DMS114 treated with DMSO at 0.1 percent for 48 hours (cell line): ENCODE measurements around the gene YIF1A.

Source experiments
- DNase-seq: peaks from one replicate; lab custom pipeline; 2025; ENCODE audit not compliant: unreplicated experiment; lab: John Stamatoyannopoulos, UW

The YIF1A gene

DNA sequence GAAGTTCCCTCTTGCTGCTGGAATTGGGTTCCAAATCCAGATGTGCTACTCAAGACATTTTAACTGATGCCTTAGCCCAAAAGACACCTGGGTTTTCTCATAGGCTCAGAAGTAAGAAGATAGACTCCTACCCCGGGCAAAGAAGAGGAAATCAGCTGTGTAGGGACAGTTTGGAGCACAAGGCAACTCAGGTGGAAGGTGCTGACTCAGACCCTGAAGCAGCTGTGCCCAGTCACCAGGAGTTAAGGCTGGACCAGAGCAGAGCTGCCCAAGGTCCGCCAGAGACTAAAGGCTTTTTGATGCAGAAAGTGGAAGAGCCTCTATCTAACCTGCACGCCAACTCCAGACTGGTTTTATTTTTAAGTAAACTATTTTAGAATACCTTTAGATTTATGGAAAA is 41.1 kb downstream of the YIF1A start:
- no peak for DNase-seq

DNA sequence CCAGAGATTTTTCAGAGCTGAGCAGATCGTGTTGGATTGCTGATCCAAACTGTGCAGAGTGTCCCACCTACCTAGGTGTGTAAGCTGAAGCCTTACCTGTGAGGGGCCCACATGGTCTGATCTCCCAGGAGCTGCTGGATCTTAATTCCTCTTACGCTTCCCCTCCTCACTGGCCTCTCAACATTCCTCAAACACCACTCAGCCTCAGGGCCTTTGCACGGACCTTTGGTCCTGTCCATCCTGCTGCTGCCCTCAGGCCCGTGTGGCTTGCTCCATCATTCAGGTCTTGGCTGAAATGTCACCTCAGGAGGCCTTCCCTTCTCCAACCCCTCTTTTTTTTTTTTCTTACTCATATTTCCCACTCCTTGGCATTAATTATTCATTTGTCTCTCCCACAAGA is 41.6 kb downstream of the YIF1A start:
- no peak for DNase-seq

DNA sequence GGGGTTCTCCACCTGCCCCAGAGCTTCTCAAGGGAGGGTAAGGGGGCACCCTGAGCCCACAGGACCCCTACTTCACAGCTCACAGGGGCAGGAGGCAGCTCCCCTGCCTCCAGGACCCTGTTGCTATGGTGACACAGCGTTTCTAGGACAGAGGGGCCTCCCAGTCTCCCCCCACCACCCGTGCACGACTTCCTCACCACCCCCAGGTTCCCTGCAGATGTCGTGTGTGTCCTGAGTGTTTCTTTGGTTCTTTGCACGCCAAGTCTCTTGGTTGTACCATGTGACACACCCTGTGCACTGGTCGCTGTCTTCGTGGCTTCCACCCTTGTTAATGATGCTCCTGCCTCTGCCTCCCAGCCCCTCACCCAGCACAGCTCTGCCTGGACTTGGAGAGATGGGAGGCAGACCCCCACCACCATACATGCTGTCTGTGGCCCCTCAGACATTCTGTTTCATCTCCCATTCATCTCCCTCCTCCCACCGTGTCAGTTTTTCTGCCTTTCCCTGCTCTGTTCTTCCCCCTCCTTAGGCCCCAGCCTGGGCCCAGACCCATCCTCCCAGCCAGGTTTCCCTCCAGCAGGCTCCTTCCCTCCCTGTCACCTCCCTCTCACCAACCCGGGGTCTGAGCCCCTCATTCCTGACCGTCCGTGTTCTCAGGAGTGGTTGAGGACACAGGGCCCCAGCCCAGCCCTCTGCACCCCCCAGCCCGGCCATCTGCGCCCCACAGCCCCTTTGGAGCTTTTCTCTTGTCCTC is 45.0 kb downstream of the YIF1A start:
- DNase-seq: no peak

DNA sequence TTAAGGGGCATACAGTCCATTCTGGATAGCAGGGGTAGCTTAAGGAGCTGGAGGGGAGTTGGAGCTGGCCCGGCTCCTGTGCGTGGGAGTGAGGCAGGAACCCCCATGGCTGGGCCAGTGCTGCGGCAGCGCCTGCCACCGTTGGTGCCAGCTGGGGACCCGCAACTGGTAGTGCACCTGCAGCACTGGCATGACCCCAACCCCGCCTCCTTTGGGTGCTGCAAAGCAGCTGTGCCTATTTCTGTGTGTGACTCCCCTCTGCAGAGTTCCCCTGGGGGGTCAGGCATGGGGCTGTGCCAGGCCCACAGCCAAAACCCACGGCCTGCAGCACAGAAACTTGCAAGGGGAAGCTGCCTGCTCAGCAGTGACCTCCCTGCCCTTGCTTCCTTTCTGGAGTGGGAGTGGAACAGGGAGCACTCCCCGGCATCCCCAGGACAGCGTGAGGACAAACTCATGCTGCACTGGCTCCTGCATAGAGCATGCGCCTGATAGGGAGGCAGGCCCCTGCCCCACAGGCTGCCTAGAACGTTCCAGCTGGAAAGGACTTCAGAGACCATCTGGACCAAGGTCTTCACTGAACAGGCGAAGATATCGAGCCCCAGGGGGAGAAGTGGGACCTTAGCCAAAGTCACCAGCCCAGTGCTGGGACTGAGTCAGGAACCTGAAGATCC is 46.7 kb downstream of the YIF1A start:
- no peak for DNase-seq

DNA sequence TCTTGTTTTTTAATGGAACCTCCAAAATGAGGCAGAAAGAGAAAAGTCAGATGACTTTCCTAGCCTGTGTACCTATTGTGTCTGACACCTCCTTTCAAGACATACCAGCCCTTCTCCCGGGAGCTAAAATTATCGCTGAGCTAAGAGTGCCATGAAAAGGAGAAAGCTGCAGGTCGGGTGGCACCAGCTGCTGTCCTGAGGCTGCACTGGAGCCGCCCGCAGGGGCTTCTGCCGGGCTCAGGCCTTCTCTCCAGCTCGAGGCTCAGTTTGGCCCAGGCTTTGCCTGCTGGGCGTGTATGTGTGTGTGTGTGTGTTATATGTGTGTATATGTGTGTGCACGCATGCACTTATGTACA is 48.2 kb downstream of the YIF1A start:
- no peak for DNase-seq

DNA sequence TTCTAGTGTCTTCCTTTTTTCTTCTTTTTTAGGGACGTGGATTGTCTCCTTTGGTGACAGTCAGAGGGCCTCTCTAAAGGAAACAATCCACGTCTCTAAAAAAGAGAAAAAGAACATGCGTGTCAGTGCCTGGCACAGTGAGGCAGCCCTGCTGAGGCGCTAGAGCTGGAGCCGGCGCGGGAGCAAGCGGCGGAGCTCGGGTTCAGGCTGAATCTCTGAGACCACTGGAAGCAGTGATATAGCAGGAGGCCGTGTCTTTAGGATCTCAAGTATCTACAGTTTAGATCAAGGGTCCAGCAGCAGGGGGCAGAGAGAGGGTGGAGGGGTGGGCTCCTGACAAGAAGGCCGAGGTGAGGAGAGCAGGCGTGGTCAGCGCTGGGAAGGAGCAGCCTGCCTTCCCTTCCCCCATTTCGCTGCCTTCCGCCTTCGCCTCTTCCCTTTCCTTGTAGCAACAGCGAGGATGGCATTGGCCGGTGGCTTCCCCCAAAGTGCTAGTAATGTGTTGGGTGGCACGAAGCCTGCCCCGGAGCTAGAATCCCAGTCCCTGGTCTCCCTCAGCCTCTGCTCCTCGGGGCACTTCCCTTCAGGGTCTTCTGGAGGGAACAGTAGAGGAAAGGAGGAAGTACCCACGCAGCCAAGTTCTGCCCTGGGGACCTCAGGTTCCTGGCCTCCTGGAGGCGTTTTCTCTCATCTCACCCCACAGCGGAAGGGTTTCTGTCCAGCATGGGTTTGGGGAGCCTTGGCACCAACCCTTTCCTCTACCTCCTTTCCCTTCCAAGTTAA is 48.8 kb downstream of the YIF1A start:
- no peak for DNase-seq

DNA sequence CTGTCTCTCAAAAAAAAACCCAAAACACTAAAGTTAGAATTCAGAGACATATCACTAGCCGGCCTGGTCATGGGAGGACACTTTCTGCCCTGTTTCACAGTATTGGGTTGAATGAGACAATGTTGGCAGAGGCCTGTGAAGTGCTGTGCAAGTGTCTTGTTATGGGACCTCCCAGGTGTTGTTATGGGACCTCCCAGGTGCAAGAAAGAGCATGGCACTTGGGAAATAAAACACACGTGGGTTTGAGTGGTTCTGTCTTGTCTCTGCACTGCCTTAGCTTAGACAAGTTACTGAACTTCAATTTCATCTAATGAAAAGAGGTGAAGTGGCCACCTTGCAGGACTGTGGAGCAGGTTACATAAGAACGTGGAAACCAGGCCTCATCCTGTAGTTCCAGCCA is 49.4 kb downstream of the YIF1A start:
- no peak for DNase-seq

DNA sequence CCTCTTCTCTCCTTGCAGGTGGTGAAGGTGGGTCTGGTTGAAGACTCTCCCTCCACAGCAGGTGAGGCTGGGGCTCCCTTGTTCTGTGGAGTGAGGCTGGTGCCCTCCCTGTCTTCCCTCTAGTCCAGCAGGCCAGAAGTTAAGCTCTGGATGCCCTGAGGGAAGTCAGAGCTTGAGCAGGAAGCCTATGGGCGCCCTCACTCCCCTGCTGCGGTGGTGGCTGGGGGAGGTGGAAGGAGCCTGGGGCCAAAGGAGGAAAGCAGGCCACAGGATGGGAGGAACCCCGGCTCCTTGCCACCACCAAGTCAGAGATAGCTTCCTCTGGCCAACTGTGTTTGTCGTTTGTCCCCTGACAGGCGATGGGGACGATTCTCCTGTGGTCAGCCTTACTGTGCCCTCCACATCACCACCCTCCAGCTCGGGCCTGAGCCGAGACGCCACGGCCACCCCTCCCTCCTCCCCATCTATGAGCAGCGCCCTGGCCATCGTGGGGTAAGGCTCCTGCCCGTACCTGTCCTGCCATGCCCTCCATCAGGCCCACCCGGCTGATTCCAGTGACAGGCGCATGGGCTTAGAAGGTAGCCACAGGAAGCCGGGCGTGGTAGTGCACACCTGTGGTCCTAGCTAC is 50.0 kb downstream of the YIF1A start:
- no peak for DNase-seq

DNA sequence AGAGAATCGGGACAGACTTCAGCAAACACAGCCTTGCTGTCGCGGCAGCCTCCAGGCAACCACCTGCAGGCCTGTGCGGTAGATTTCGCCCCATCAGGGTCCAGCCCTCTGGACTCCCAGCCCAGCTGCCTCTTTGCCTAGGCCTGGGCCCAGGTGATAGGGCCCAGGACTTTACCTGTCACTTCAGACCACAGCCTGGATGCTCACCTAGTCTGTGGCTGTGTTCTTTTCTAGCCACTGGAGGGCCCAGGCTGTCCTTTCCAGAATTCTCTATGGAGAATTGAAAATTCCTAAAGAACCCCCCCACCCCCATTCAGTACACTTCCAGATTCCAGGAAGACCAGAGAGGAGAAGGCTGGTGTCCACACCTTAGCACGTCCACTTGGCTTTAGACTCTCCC is 51.1 kb downstream of the YIF1A start:
- DNase-seq: no peak

DNA sequence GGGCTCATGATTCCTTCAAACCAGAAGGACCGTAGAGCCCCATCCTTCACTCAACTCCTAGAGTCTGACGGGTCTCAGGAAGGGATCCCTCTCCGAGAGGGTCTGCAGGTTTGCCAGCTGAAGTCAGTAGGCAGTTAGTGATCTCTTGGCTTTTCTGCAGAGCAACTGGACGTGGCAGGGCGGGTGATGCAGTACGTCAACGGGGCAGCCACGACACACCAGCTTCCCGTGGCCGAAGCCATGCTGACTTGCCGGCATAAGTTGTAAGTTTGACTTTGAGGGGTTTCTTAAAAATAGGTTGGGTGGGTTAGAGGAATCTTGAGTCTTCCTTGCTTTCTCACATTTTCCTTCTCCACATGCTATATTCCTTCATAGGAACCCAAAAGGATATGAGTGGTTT is 53.8 kb downstream of the YIF1A start:
- DNase-seq: no peak
